Left ventricle myocardium inferior (tissue), 1 donor: ENCODE data around the gene LHFPL6. TPM values are rescaled to one million over a fixed set of nuclear protein-coding genes. Genes with fewer than 3 reads are reported as not detected.

ENCODE experiments used
- DNase-seq: peaks from one replicate; pipeline ENCODE4 v3.0.0-alpha.2; 2020
- H3K27ac ChIP-seq: fragments of 200-600 bp; replicated peaks from 2 replicates; pipeline ENCODE4 v1.8.0; 2021
- H3K27me3 ChIP-seq: fragments of 200-600 bp; 2 replicates; pipeline ENCODE4 v1.8.0; 2021; ENCODE audit warnings: low read depth
- H3K36me3 ChIP-seq: fragments of 200-600 bp; 2 replicates; pipeline ENCODE4 v1.8.0; 2021
- H3K4me1 ChIP-seq: fragments of 200-600 bp; 2 replicates; pipeline ENCODE4 v1.8.0; 2021
- H3K4me3 ChIP-seq: fragments of 200-600 bp; 2 replicates; pipeline ENCODE4 v1.8.0; 2021; ENCODE audit warnings: mild to moderate bottlenecking, moderate library complexity
- H3K9me3 ChIP-seq: fragments of 200-600 bp; replicated peaks from 2 replicates; pipeline ENCODE4 v1.8.0; 2021
- intact Hi-C: fragments of 100-400 bp; cut with micrococcal nuclease; formaldehyde crosslinking; loops from one replicate; pipeline ENCODE4 v1.11.0; 2022
- total RNA-seq: library from RNA; stranded (reverse); fragmentation: NEBNext Ultra II Directional; extraction: Animal tissue kit (Norgen Biotek cat#: 25700); gene quantifications from one replicate; pipeline ENCODE4 v1.2.1, GENCODE V29; 2021
- TF ChIP-seq, protein P1 (sequence below): fragments of 200-600 bp; IDR thresholded peaks from 2 replicates; pipeline ENCODE4 v1.8.0; 2021; ENCODE audit warnings: antibody characterized with exemption, mild to moderate bottlenecking, borderline replicate concordance
- donor health status: DM: no; HTN: yes; CAD: no; lungs with severe emphysema.

LHFPL6 gene
- total RNA-seq, 1 donor from 2014 or later, result 51.4 TPM

DNA sequence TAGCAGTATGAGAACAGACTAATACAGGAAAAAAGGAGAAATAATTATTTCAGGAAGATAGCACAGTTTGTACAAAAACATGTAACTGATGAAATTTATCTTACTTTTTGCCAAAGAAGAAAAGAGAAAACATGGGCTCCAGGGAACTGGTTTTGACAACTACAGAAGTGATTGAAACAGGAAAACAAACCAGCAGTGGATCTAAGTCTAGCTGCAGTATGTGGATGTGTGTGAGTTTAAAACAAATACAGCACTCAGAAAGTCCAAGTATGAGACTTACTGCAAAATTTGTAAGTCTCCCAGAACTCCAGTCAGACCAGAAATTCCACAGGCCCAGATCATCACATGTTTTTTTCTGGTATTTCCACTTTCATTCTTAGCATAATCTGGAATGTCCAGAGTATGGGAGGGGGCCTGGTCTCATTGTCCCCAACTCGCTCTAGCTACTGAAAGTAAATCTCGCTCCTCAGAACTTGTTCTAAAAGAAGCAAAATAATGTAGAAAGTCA is 305.3 kb downstream of the LHFPL6 start:
- intact Hi-C loops, result no loop called here
- TF ChIP-seq, protein P1, sequence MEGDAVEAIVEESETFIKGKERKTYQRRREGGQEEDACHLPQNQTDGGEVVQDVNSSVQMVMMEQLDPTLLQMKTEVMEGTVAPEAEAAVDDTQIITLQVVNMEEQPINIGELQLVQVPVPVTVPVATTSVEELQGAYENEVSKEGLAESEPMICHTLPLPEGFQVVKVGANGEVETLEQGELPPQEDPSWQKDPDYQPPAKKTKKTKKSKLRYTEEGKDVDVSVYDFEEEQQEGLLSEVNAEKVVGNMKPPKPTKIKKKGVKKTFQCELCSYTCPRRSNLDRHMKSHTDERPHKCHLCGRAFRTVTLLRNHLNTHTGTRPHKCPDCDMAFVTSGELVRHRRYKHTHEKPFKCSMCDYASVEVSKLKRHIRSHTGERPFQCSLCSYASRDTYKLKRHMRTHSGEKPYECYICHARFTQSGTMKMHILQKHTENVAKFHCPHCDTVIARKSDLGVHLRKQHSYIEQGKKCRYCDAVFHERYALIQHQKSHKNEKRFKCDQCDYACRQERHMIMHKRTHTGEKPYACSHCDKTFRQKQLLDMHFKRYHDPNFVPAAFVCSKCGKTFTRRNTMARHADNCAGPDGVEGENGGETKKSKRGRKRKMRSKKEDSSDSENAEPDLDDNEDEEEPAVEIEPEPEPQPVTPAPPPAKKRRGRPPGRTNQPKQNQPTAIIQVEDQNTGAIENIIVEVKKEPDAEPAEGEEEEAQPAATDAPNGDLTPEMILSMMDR, result no peak
- Histone ChIP-seq H3K36me3 (no peaks in the 10 kb centered on the region), H3K27me3 (no peaks in the 10 kb centered on the region), H3K4me1 (peaks cover 4% of the 10 kb centered on the region), H3K4me3 (no peak overlapping the region), H3K9me3 (peaks cover 8% of the 10 kb centered on the region), H3K27ac (peak overlapping the region; percentile 25)
- DNase-seq, result no peak

DNA sequence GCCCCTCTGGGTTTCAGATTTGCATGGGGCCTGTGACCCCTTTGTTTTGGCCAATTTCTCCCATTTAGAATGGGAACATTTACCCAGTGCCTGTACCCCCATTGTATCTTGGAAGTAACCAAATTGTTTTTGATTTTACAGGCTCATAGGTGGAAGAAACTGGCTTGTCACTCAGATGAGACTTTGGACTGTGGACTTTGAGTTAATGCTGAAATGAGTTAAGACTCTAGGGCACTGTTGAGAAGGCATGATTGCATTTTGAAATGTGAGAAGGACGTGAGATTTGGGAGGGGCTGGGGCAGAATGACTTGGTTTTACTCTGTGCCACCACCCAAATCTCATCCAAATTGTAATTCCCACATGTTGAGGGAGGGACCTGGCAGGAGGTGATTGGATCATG is 306.0 kb downstream of the LHFPL6 start:
- no peak for DNase-seq
- intact Hi-C loops, result no loop called here
- Histone ChIP-seq H3K4me1 (peaks cover 4% of the 10 kb centered on the region), H3K27me3 (no peaks in the 10 kb centered on the region), H3K36me3 (no peaks in the 10 kb centered on the region), H3K4me3 (no peak overlapping the region), H3K27ac (peak overlapping the region; percentile 25), H3K9me3 (peaks cover 8% of the 10 kb centered on the region)
- TF ChIP-seq, protein P1, result no peak

DNA sequence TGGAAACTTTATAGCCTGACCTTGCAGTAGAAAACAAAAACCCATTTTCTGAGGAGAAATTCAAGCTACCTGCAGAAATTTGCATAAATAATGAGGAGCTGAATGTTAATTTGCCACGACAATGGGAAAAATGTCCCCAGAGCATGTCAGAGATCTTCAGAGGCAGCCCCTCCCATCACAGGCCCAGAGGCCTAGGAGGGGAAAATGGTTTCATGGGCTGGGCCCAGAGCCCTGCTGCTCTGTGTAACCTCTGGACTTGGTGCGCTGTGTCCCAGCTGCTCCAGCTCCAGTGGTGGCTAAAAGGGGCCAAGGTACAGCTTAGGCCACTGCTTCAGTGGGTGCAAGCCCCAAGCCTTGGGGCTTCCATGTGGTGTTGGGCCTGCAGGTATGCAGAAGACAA is 306.8 kb downstream of the LHFPL6 start:
- Histone ChIP-seq H3K4me3 (no peak overlapping the region), H3K4me1 (peaks cover 4% of the 10 kb centered on the region), H3K27me3 (no peaks in the 10 kb centered on the region), H3K27ac (no peak overlapping the region), H3K36me3 (no peaks in the 10 kb centered on the region), H3K9me3 (peaks cover 8% of the 10 kb centered on the region)
- TF ChIP-seq, protein P1, result no peak
- DNase-seq, result no peak
- intact Hi-C loops, result no loop called here

Other genes starting within 250 kb of the LHFPL6 start
- 33.4 TPM for gene COG6, start 52.5 kb upstream of the LHFPL6 start, total RNA-seq